HG03139 (cell line): ENCODE measurements around the gene MEAF6.
"Not testable (repeated sequence)": the region's sequence is repeated elsewhere in the genome, so short reads cannot be mapped to it uniquely, and the experiment has no call there.

Source experiments
- ATAC-seq: cut with Tn5 transposase; IDR thresholded peaks from one replicate; pipeline ENCODE4 v1.9.1; 2021; ENCODE audit not compliant: unreplicated experiment

Gene MEAF6

DNA sequence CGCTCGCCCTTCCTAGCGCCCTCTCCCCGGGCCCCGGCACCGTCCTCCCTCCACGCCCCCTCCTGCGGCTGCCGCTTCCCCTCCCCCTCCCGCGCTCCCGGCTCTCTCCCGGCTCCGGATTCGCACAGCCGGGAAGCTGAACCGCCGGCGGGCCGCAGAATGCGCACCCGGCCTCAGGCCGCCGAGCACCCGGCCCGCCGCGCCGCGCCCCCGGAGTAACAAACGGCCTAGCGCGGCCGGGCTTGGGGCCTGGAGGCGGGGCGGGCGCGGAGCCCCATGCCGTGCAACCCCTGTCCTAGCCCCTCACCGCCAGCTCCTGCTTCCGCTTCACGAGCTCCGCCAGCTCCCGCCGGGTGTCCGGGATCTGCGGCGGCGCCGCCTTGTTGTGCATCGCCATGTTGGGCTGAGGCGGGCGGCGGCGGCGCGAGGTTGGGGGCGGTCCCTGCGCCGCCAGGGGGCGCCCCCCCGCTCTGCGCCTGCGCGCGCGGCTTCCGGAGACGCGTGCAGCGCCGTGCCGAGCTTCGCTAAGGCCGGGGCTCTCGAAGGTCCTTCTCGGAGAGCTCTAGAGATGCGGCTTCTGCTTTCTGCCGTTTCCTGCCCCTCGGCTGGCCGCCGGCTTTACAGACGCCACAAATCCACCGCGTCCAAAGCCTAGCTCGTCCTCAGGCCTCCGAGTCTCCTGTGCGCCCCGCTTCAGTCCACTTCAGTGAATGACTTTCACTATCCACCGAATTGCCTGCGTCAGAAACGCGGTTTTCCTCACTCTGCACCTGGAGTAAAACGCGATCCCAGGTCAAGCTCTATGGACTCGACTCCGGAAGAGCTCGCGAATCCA lies at the start of gene MEAF6:
TSS of gene MEAF6 (minus strand) at position 417 of the 835 bp plus-strand sequence. CDS start at position 397, 20 bp downstream.
- peak; percentile 84 for ATAC-seq

DNA sequence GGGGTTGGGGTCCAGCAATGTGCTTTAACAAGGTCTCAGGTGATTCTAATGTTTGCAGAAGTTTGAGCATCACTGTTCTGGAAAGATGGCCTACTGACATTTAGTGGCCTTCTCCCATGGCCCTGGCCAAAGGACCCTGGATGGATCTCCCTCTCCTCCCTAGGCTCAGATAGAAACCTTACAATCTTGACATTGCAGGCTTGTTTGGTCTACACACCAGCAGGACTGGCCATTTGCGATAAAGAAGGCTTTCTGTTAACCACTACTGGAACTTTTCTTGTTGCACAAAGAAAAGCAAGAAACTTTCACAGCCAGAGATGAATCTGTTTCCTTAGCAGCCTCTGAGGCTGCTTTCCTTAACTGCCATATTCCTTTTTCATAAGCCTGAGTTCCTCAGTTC lies 48.4 kb upstream of the MEAF6 start:
- no peak for ATAC-seq

DNA sequence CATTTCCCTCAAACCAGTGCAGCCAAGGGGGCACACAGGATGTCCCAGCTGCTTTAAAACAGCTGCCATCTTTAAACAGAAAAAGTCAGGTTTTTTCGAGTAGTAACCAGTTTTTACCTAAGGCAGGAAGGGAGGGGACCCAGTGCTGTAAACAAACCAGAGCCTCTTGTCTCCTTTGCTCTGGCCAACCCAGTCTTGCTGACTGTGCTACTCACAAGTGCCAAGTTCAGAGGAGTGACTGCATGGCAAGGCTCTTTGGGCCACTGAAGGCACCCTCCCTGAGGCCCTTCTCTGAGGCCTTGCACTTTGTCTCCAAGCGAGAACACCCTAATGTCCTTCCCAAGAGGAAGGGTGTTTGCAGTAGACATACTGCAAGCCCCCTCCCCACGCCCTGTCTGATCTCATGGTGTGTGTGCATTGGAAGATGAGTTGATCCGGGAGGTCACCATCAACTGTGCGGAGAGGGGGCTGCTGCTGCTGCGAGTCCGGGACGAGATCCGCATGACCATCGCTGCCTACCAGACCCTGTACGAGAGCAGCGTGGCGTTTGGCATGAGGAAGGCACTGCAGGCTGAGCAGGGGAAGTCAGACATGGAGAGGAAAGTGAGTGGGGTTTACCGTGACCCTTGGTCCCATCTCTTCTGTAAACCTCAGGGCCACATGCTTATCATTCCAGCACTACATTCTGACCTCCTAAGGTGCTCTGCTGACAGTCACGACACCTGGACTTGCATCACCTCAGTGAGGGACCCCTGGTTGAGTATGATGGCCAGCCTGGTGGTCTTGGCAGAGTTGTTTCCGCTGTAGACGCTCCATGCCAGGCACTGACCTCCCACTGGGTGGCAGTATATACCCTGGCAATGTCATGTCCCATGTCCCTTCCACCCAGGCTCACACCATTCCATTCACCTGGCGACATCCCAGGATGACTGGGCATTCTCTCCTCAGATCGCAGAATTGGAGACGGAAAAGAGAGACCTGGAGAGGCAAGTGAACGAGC lies 46.9 kb upstream of the MEAF6 start:
- no peak for ATAC-seq

DNA sequence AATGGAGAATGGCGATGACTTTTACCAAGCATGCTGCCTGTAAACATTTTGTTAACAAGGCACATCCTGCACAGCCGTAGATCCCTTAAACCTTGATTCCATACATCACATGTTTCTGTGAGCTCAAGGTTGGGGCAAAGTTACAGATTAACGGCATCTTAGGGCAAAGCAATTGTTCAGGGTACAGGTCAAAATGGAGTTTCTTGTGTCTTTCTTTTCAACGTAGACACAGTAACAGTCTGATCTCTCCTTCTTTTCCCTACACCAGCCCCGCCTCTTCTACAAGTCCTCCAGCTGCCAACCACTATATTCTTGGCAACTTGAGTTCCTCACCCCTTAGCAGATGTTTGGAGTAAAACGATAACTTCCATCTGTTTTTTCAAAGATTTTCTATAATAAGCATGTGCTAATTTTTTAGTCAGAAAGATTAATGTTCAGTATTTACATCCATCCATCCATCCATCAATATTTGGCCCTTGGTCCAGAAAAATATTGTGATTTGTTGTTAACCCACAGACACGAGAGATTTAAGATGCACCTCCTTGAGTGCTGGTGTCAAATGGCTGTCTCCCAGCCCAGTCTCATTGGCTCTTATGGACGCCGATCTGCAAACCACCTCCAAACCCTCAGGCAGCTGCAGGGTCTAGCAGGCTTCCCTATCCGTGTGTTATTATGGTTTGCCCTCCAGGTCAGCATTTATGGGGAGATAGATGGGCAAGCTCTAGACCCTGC lies 46.0 kb upstream of the MEAF6 start:
- ATAC-seq: no peak

DNA sequence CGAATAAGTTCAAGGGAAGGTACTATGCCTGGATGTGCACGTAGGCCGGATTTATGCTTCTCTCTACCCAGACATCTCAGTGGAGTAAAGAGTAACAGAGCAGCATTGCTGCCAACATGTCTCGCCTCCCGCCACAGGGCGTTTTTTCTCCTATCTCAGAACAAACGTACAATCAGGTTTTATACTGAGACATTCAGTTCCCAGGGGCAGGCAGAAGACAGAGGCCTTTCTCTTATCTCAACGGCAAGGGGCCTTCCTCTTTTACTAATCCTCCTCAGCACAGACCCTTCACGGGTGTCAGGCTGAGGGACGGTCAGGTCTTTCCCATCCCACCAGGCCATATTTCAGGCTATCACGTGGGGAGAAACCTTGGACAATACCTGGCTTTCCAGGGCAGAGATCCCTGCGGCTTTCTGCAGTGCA lies 45.4 kb upstream of the MEAF6 start:
- ATAC-seq: not testable (repeated sequence)

DNA sequence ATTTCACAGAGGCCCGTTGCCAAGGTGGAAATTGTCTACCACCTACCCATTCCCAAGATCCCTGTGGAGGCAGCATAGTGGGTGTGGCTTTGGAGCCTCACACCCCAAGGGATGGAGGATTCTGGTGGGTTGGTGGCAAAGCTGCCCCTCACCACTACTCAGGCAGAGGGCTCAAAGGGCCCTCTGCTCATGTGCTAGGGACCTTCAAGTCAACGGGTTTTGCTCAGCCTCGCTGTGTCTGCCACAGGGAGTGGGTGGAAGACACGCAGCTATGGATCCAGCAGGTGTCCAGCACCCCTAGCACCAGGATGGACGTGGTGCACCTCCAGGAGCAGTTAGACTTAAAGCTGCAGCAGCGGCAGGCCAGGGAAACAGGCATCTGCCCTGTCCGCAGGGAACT lies 44.5 kb upstream of the MEAF6 start:
- ATAC-seq: no peak

DNA sequence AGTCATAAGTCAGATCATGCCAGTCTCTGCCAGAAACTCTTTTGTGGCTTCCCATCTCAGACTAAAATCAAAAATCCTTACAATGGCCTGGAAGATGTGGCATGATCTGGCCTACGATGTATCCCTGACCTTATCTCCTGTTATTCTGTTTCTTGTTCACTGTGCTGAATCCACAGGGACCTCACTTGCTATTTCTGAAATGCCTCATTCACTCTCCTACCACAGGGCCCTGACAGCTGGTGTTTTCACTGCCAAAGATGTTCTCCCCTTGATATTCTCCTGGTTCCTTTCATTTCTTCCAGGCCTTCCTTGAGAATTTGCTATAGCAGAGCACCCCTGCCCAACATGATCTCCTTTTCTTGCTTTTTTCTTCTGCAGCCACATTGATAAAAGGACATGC lies 43.8 kb upstream of the MEAF6 start:
- ATAC-seq: no peak

DNA sequence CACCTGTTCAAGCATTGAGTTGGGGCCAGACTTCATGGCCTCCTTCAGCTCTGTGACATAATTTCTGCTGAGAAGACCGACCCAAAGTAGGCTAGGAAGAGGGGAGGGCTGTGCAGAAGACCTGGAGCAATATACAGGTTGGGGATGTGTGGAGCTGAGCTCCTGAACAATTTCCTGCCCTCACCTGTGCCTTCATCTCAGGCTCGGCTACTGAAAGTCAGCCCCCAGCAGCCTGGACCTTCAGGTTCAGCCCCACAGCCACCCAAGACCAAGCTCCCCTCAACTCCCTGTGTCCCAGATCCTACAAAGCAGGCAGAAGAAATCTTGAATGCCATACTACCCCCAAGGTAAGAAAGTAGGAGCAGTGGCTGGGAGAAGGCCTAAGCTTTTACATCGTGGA lies 42.8 kb upstream of the MEAF6 start:
- ATAC-seq: no peak

DNA sequence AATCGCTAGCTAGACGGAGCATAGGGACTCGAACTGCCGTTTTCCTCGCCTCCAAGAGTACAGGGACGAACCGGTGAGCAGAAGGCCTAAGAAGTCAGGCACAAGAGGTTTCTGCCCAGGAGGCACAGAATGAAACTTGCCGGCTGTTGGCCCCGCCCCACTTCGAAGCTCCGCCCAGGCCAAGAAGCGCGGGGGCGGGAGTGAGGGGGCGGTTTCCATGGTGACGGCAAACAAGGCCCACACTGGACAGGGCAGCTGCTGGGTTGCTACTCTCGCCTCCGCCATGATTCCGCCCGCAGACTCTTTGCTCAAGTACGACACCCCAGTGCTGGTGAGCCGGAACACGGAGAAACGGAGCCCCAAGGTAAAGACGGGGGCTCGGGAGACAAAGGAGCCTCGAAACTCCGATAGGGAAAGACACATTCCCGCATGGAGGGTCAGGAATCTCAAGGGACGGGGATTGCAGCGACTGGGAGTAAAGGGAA lies 42.2 kb upstream of the MEAF6 start, which contains the start of gene DNALI1:
TSS of gene DNALI1 (plus strand) at position 229 of the 485 bp plus-strand sequence. CDS start at position 284, 55 bp downstream.
- ATAC-seq: no peak

DNA sequence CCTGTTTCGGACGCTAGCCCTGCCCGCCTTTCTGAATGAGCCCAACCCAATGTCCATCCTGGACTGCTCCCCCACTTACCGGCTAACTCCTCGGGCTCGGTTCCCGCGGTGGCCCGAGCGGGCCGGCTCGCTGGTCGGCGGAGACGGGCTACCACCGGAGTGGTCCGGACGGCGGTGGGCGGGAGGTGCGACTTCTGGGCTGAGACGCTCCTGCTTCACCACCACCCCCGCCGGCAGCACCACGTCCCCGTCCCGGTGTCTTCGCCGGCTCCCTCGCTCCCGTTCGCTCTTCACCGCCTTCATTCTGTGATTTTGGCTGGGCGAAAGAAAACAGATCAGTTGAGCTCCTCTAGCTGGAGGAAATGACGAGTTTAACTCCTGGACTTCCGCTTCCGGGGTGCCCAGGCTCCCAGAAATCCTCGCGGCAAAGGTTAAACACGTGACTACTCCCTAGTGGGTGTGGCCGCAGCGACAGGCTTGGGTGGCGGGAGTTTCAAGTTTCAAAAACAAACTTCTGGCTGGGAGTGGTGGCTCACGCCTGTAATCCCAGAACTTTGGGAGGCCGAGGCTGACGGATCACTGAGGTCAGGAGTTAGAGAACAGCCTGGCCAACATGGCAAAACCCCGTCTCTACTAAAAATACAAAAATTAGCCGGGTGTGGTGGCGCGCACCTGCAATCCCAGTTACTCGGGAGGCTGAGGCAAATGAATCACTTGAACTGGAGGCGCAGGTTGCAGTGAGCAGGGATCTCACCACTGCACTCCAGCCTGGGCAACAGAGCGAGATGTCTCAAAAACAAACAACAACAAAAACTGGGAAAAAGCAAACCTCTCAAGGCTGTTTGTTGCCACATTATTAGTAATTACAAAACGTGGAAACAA lies 39.6 kb upstream of the MEAF6 start, which contains the start of gene SNIP1:
TSS of gene SNIP1 (minus strand) at position 367 of the 882 bp plus-strand sequence. CDS start at position 303, 64 bp downstream.
- peak; percentile 92 for ATAC-seq

DNA sequence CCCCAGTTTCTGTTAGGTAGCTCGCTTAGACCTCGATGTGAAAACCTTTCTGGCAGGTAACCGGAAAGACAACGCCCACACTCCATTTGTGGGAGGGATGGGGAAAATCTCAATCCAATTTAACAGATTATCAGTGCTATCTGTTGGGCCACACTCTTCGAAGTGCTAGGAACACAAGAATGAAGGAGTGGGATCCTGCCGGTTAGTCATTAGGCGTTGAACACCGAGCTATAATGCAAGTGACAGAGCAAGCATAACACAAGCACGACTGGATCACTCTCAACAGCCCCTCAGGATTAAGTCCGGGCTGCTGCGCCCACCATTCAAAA lies 39.0 kb upstream of the MEAF6 start:
- ATAC-seq: no peak

DNA sequence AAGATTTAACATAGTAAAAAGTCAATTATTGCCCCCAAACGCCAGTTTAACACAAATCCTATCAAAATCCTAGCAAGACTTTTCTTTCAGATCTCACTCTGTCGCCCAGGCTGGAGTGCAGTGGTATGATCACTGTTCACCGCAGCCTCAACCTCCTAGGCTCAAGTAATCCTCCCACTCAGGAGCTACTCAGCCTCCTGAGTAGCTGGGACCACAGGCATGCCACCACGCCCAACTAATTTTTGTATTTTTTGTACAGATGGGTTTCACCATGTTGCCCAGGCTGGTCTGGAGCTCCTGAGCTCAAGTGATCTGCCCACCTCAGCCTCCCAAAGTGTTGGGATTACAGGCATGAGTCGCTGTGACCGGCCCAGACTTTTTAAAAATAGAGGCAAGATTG lies 34.8 kb upstream of the MEAF6 start:
- ATAC-seq: no peak

DNA sequence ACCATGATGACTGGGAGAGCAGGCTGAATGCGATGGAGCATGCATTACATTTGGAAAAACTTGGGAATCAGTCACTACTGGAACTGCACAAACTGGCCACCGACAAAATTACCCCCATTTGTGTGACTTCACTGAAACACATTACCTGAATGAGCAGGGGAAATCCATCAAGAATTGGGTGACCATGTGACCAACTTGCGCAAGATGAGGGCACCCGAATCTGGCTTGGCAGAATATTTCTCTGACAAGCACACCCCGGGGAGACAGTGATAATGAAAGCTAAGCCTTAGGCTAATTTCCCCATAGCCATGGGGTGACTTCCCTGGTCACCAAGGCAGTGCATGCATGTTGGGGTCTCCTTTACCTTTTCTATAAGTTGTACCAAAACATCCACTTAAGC lies 30.5 kb upstream of the MEAF6 start:
- no peak for ATAC-seq

DNA sequence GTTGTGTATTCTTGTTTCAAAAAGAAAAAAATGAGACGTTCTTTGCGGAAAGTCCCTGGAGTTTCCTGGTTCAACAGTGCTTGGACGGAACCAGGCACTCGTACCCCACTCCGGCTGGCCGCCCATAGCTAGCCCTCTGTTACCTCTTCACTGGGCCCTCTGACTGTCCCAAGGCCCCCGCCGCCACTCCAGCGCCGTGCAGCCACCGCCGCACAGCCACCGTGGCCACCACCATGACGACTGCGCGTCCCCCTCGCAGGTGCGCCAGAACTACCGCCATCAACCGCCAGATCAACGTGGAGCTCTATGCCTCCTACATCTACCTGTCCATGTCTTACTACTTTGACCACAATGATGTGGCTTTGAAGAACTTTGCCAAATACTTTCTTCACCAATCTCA lies 30.0 kb upstream of the MEAF6 start:
- ATAC-seq: no peak

DNA sequence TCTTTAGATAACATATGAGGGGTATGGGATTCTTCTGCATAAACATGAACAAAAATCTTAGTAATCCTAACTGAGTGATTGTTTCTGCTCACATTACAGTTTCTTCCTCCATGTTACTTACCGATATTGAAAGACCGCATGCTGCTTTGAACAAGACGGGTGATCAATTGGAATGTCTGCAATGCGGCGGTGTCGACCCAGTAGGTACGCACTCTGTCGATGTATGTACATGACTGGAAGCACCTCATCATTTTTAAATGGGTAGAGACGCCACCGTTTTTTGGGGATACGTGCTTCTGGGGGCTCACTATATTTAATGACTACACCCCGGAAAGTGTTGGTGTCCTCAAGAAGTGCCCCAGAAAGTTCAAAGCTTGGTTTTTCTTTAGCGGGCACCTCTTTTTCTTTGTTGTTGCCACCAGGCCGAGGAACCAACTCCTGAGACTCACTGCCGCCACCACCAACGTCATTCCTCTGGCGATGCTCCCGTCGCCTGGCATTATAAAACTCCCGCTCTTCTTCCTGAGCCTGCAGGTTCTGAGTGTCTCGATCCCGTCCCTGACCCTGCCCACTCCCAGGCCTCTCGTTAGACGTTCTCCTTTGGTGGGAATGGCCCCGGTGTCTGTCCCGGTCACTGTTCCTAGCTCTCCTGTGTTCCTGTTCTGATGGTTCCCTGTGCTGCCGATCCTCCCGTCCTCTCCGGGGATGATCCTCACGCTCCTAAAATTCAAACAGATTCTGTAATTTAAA lies 25.6 kb upstream of the MEAF6 start:
- no peak for ATAC-seq

DNA sequence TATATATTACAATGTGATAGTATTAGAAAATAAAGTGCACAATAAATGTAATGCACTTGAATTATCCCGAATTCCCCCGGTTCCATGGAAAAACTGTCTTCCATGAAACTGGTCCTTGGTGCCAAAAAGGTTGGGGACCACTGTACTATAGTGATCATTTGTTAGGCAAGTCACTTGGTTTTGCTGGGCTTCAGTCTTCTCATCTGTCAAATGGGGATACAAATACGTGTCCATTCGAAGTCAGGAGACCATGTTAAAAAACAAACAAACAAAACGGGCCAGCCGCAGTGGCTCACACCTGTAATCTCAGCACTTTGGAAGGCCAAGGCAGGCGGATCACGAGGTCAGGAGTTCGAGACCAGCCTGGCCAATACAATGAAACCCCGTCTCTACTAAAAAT lies 24.6 kb upstream of the MEAF6 start:
- ATAC-seq: not testable (repeated sequence)

DNA sequence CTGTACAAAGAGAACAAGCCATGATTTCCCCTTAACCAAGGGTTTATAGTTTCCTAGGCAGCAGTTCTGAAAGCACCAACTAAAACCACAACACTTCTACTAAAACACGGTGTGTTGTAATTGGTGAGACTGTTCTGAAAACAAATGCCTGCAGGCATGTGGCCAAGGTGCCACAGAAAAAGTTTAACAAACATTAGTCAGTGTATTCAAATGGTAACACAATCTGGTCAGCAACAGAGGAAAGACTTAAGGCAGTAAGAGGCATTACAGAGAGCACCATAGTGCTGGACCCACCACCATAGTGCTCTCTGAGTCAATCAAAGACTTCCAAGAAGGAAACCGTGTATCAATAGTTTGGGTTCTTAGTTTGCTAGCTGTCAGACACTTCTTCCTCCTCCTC lies 22.8 kb upstream of the MEAF6 start:
- ATAC-seq: no peak

DNA sequence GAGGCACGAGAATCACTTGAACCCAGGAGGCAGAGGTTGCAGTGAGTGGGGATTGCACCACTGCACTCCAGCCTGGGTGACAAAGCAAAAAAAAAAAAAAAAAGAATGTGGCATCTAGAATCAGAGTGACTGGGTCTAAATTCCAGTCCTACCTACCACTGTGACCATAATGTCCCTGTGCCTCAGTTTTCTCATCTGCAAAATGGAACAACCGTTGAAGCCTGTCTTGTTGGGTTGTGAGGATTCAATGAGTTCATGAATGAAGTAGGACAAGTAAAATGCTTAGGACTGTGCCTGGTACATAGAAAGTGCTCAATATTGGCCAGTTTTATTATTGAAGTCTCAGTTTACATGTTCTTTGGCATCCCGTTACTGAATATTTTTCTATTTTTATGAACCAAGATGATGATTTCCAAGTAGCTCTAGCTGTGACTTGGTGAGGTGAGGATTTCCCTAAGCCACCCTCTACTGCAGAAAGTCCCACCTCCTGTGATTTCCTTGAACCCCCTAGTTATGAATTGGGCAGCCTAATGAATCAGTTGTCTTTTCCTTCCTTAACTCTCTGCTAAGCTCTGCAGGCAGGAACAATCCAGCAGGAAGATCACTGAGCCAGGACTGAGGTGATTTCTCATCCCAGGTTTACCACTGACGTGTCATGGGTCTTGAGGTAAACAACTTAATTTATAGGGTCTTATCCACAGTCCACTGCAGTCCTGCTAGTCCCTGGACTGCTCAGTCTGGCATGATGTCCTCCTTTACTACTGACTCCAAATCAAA lies 18.9 kb upstream of the MEAF6 start:
- no peak for ATAC-seq
